GM10847 (cell line): Measurements from ENCODE around the gene KIAA0825.

Experiments
- POLR2A ChIP-seq: IDR thresholded peaks from 2 replicates; pipeline ENCODE4 v1.6.1; 2011; ENCODE audit not compliant: insufficient read length; ENCODE audit errors: extremely low read depth

The KIAA0825 gene

GRCh38 chr5:94174748-94175411 is 443.5 kb downstream of the KIAA0825 start:
- no peak for TF ChIP-seq POLR2A

DNA sequence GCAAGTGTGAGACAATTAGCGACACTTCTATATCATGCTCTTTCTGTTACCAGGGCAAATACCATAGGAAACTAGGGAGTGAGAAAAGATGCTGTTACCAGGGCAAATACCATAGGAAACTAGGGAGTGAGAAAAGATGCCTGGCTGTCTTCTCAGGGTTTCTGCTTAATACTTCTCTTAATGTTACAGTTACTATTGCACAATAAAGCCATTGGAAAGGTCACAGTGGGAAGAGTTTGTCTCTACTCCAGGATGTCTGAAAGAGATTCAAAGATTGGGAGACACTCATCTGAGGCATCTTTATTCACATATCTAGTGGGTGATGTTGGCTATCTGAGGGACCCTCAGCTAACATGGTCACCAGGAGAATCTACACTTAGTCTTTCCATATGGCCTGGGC is 445.3 kb downstream of the KIAA0825 start:
- TF ChIP-seq POLR2A = no peak

DNA sequence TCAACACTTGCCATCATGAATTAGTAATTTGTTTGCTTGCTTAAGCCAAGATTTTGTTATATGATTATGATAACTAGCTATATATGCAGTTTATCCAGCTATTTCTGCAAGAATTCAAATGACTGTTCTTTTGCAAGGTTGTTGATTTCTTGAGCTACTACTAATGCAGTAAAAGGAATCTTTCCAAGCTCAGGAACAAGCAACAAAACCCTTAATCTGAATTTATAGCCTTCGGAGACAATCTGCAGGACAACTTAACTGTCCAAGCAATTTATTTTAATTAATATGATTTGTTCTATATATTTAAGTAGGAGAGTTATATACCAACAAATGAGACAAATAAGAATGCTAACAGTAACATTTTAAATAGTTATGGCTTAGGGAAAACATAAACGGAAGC is 450.3 kb downstream of the KIAA0825 start:
- no peak for TF ChIP-seq POLR2A

DNA sequence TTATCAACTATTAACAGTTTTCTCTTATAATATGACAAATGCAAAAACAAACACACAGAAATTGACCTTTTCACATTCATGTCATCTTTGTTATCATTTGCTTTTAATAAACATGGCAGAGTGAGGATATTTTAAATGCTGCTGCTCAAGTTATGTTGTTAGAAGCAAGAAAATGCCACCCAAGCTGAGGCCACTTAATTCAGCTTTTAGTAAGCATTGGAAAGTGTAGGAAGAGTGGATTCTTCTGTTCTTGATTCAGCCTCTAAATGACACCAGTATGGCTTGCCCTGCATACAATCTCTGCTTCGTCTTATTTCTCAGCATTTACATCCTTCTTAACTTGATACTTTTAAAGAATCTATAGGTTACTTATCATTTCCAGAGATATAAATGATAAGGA is 456.6 kb downstream of the KIAA0825 start:
- TF ChIP-seq POLR2A = no peak

- no peak for TF ChIP-seq POLR2A
Measured at GRCh38 chr5:94159144-94159543, 459.3 kb downstream of the KIAA0825 start.

DNA sequence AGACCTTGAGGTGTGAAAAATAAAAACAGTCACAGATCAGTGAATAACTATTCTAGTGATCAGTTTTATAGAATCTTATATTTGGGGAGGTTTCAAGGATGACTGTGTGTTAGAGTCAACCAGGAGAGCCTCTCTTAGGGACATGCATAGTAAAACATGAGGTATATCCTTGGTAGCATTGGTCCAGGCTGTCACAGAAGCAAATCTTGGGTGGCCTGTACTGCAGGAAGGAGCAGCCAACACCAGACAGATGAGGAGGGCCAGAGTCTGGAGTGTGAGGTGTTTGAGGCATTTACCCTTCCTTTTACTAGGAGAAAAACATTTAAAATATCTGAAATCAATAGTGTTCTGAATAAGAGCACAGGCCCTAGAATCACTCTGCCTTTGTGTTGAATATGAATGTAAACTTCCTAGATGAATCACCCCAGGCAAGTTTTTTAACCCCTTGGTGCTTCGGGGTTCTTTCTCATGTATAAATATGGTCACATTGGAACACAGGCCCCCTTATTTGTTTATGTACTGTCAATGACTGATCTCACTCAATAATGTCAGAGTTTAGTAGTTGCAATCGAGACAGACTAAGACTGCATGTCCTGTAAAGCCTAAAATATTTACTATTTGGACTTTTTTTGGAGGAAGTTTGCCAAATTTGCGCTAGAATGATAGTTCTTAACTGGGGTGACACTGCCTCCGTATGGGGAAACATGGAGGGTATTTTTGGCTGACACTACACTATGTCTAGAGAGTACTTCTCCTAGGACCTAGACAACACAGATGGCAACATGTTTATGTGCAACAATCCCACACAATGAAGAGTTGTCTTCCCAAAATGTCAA is 460.5 kb downstream of the KIAA0825 start:
- TF ChIP-seq POLR2A = no peak

- TF ChIP-seq POLR2A = no peak
Measured at GRCh38 chr5:94154672-94155071, 463.7 kb downstream of the KIAA0825 start.

DNA sequence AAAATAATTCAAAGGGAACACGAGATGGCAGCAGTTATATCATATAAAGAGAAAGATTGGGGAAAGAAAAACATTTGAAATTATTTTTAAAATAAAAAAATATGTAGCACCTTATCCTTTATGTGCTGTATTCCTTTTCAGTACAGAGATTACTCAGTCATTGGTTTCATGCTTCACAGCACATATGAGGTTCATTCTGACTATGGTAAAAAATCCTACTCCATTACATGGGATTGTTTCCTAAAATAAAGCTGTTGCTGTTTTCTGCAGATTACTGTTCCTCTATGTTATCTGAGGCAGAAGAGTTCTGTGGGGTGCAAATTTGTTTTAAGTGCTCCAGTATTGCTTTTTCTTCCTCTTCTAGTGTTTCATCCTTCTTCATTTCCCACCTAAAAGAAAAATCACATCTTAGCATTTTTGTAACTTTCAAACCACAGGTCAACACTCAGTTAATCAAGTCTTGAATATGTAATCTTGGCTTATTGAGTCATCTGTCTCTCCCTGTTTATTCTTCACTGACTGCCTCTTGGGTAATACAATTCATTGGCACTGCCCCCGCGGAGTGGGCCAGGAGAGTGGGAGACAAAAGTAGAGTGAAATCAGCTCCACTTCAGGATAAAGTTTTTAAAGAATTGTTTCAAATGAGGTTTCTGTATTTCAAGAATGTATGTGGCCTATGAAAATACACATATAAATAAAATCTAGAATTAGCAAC is 464.5 kb downstream of the KIAA0825 start:
- no peak for TF ChIP-seq POLR2A

GRCh38 chr5:94140300-94140699 is 478.1 kb downstream of the KIAA0825 start:
- TF ChIP-seq POLR2A = no peak

DNA sequence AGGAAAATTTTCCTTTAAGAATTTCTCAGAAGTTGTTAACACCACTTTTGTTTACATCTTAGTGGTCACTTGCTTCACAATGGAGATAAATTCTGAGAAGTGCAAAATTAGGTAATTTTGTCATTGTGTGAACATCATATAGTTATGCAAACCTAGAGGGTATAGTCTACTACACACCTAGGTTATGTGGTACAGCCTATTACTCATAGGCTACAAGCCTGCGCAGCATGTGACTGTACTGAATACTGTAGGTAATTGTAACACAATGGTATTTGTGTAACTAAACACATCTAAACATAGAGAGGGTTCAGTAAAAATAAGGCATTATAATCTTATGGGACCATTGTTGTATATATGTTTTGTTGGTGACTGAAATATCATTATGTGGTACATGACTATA is 488.3 kb downstream of the KIAA0825 start:
- TF ChIP-seq POLR2A = no peak

DNA sequence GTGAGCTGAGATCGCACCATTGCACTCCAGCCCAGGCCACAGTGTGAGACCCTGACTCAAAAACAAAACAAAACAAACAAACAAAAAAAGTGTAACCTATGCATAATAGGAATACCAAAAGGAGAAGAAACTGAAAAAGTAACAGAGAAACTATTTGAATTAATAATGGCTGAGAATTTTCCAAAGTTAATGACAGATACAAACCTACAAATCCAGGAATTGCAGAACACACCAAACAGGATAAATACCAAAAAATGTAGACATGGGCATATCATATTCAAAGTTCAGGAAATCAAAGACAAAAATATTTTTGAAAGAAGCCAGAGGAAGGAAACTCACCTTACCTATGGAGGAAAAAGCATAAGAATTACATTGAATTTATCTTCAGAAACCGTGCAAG is 493.3 kb downstream of the KIAA0825 start:
- TF ChIP-seq POLR2A = no peak

DNA sequence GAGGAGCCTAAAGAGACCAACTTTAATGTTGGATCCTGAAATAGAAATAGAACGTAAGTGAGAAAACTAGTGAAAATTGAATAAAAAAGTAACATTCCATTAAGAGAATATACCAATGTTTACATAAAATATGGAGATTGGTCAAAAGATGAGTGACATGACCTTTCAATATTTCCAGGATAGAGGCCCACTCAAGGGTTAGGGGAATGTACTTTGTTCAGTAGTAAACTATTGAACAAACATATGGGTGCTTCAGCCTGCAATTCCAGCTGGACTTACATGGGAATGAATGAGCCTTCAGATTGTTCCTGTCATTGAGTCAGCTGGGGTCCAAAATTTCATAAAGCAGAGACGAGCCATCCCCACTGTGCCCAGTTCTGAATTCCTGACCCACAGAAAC is 505.3 kb downstream of the KIAA0825 start:
- no peak for TF ChIP-seq POLR2A

DNA sequence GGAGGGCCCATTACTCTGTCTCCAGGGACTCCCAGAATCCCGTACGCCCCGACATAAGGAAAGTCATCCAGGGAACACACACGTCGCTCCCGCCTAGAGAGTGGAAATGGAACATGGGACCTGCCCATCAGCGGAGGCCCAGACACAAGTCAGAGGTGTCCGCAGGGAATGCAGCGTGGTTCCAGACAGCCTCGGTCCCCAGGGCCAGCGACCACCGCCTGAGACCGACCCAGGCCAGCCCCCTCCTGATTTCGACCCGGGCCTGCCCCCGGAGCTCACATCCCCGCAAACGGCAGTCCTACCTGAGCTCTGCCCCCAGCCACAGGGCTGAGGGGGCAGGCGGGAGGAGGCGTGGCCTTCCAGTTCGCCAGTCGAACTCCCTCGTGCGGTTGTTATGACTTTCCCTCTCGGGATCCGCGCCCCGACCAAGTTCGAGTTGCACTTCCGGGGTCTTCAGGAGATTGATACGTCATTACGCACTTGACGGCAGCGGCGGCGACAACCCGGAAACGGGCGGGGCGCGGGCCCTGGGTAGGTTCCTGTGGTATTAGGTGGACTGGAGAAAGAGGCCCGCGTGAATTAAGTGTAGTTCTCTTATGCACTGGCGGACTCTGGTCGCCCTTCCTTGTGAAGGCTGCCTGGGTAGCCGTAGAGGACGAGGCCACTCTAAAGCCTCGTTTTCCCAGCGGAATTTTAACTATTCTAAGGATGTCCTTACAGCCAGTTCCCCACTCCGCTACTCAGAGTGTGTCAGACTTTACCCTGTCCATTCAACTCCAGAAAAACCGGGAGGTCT is 507.0 kb downstream of the KIAA0825 start:
- TF ChIP-seq POLR2A = peak; percentile 54

GRCh38 chr5:94103514-94104245 is 514.7 kb downstream of the KIAA0825 start:
- no peak for TF ChIP-seq POLR2A
